HPDE6-E6E7 (cell line): Measurements from ENCODE around the gene ANO6.
A peak's percentile ranks its signal among the peaks of the same experiment; 100 is the strongest.
"Not testable (repeated sequence)": the region's sequence is repeated elsewhere in the genome, so short reads cannot be mapped to it uniquely, and the experiment has no call there.

ENCODE experiments used
- DNase-seq: peaks from one replicate; pipeline ENCODE4 v3.0.0; 2011; ENCODE audit warnings: missing footprints; ENCODE audit errors: extremely low spot score

Gene ANO6

GRCh38 chr12:45304514-45305178, 88.8 kb downstream of the ANO6 start:
- DNase-seq, result no peak

- no peak for DNase-seq
These were observed 90.0 kb downstream of the ANO6 start for GRCh38 chr12:45305907-45306306.

GRCh38 chr12:45309836-45310626, 94.1 kb downstream of the ANO6 start:
- DNase-seq, result no peak

- DNase-seq, result no peak
These were observed 94.7 kb downstream of the ANO6 start for GRCh38 chr12:45310627-45310968.

GRCh38 chr12:45312012-45312411, 96.1 kb downstream of the ANO6 start:
- no peak for DNase-seq

GRCh38 chr12:45314770-45315169, 98.9 kb downstream of the ANO6 start:
- no peak for DNase-seq

- no peak for DNase-seq
These were observed 99.6 kb downstream of the ANO6 start for GRCh38 chr12:45315462-45315861.

DNA sequence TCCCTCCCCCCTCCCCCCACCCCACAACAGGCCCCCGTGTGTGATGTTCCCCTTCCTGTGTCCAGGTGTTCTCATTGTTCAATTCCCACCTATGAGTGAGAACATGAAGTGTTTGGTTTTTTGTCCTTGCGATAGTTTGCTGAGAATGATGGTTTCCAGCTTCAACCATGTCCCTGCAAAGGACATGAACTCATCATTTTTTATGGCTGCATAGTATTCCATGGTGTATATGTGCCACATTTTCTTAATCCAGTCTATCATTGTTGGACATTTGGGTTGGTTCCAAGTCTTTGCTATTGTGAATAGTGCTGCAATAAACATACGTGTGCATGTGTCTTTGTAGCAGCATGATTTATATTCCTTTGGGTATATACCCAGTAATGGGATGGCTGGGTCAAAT, 101.4 kb downstream of the ANO6 start:
- DNase-seq, result not testable (repeated sequence)

- no peak for DNase-seq
These were observed 106.9 kb downstream of the ANO6 start for GRCh38 chr12:45322810-45323209.

DNA sequence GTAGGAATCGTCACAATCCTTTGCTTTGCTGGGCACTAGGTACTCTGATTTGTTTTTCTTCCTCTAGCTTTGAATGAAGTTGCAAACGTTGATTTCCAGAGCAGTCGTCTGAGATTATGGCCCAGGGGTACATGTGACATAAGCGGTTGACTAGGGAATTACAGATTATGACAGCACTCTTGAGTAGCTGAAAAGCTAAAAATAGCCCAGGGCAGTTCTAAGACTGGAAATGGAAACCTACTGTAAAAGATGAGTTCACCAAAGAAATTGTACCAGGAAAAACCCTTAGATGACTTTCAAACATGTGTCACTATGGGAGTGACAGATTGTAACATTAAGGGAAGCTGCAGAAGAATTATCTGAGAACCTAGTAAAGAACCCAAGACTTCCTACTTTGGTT, 108.5 kb downstream of the ANO6 start:
- no peak for DNase-seq

- no peak for DNase-seq
These were observed 110.6 kb downstream of the ANO6 start for GRCh38 chr12:45326358-45326975.

DNA sequence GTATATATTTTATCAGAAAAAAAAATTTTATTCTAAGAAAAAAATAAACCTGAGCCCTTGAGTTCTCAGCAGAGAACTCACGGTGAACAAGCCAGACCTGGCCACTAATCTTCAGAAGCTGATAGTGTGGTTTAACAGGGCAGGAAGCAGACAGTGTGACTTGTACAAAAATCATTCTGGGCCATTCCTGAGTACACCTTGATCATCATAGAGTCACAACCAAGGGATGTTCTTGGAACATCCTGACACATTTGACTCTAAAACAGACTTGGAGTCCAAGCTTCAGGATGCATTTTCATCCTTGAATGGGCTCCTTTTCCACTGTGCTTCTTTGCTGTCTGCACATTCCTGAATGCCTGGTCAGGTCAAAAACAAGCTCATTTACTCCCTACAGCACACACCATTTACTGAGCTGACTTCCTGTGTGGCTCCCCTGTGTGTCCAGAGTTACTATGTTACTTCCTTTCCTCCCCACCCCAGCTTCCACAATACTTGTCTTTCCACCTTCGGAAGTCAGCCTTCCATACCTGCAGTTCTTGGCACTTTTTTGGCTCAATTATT, 112.0 kb downstream of the ANO6 start:
- no peak for DNase-seq

DNA sequence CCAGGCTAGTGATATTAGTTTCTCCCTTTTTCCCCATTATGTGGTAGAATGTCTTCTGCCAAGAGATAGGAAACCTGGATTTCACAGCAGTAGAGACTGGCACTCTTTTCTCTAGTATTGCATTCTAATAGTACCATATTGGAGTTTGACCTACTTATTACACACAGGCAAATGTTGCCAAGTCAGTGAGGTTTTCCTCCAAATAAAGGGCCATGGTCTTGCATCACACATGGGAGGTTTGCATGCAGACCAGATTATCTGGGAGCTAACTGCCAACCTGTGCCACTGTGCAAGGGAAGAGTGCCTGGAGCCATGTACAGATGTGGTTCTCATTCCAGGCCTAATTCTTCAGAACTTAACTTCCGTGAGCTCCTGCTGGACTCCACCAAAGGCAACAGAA, 113.3 kb downstream of the ANO6 start:
- no peak for DNase-seq

- no peak for DNase-seq
These were observed 113.8 kb downstream of the ANO6 start for GRCh38 chr12:45329702-45330101.

GRCh38 chr12:45331552-45331951, 115.7 kb downstream of the ANO6 start:
- DNase-seq, result no peak

DNA sequence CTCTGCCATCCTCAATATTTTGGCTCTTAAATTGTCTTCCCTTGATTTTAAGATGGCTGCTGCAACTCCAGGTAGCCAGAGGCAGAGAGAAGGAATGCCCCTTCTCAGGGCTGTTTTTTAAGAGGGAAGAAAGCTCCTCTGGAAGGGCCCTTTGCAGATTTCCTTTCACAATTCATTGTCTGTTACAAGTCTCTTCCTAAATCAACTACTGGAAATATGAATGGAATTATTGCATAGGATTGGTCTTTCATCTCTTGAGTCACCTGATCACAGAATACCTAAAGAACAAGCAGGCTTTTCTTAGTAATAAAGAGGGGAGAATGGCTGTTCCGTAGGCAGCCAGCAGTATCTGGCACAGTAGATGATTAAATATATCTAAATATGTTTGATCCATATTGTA, 118.5 kb downstream of the ANO6 start:
- no peak for DNase-seq

DNA sequence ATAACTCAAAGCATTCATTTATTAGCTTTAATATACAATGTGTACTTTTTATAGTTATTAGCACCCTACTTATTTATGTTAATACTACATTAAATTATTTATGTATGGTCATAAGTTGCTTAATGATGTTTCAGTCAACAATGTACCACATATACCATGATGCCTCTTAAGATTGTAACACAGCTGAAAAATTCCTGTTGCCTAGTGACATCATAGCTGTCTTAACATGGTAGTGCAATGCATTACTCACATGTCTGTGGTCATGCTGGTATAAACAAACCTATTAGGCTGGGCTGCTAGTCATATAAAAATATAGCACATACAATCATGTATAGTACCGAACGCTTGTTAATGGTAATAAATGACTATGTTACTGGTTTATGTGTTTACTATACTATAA, 120.4 kb downstream of the ANO6 start:
- peak; percentile 23 for DNase-seq

DNA sequence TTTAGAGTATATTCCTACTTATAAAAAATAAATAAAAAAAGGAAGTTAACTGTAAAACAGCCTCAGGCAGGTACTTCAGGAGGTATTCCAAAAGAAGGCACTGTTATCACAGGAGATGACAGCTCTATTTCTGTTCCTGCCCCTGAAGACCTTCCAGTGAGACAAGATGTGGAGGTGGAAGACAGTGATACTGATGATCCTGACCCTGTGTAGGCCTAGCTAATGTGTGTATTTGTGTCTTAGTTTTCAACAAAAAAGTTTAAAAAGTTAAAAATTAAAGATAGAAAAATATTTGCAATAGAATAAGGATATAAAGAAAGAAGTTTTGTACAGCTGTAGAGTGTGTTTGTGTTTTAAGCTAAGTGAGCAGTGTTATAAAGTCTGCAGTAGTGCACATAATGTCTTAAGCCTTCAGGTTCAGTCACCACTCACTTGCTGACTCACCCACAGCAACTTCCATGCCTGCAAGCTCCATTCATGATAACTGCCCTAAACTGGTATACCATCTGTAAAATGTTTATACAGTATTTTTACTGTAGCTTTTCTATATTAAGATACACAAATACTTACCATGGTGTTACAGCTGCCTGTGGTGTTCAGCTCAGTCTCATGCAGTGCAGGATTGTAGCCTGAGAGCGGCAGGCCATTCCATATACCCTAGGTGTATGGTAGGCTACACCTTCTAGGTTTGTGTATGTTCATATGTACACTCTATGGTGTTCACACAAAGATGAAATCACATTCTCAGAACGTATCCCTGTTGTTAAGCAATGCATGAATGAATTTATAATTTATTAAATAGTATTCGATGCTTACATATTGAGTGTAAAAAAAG, 121.1 kb downstream of the ANO6 start:
- no peak for DNase-seq

- DNase-seq, result no peak
These were observed 121.9 kb downstream of the ANO6 start for GRCh38 chr12:45337835-45338234.

GRCh38 chr12:45338272-45338671, 122.4 kb downstream of the ANO6 start:
- no peak for DNase-seq

DNA sequence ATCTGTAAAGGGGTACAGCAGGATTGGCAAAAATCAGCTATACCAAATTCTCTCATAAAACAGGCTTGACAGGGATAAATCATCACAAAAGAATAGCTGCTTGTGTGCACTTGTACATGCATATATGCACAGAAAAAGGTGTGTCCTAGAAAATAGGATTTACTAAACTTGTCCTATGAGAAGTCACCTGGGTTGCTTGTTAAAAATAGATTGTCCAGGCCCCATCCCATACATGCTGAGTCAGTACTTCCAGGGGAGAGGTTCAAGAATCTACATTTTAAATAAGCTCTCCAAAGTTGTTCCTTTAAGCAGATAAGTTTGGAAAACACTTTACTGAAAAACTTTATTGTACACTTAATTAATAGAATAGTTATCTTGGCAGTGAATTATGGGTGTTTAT, 123.1 kb downstream of the ANO6 start:
- no peak for DNase-seq

- no peak for DNase-seq
These were observed 126.3 kb downstream of the ANO6 start for GRCh38 chr12:45342171-45342570.
